ENCODE measurements around the gene VEGFC.

Gene VEGFC

DNA sequence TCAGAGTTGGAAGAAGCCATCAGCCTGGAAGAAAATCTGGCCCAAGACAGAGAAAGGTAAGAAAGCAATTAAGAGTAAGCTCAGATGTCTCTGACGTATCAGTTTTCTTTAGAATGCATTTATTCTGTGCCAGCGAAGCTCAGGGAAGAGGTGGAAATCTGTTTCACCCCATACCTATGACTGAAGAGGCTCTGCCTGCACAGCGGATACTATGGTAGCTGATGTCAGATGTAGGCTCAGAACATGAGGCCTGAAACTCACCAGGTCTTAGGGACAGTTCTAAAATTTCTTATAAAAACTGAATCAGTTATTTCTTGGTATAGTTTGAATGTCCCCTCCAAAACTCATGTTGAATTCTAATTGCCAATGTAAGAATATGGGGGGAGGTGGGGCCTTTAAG, 30.9 kb downstream of the VEGFC start:
- no peak for DNase-seq (ENCODE audit: low read depth in 2 of 2)

DNA sequence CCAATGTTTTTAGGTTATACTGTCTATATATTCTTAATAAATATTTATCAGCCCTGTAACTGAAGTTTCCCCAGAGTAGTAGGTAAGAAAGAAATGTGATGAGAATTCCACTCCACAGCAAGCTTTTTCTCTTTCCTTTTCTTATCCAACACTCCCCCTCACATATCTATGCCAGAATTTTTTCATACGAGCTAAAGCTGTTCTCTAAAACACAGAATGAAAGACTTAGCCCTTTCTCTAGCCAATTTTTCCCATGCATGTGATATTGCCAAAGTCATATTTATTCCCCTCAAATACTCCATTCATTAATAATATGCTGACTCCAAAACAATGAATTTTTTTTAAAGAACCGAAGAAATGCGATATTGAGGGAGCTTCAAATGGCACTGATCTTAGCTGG, 32.3 kb downstream of the VEGFC start:
- no peak for DNase-seq (ENCODE audit: low read depth in 2 of 2)

DNA sequence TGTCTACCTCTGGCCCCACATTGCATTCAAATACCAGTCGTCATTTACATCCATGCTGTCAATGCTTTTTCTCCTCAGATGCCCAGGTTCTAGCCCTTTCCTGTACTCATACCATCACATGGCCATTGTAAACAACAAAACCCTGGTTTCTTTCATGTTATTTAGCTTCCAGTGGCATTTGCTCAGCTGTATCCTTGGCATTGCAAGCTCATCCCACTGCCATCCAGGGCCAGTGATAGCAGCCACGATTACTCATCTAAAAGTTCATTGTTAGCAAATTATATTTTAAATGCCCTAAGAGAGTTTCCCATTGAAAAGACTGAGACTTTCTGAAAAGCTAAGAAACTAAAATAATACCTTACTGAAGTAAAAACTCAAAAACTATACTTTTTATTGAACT, 34.0 kb downstream of the VEGFC start:
- DNase-seq (ENCODE audit: low read depth in 2 of 2) = no peak

DNA sequence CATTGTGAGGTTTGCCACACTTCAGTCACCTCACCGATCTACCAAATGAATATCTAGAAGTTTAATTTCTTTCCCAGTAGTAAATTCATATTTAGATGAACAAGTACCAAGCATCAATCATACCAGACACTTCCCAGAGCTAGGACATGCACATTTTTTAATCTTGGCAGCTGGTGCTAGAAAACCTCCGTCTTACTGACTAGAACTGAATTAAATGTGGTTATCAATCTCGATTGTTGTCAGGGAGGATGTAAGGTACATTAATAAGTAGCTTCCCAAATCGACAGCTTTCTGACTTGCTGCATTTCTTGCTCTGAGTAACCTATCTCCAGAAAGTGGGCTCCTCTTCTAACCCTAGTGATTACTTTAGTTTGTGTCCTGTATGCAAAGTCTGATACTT, 34.4 kb downstream of the VEGFC start:
- DNase-seq (ENCODE audit: low read depth in 2 of 2) = no peak

DNA sequence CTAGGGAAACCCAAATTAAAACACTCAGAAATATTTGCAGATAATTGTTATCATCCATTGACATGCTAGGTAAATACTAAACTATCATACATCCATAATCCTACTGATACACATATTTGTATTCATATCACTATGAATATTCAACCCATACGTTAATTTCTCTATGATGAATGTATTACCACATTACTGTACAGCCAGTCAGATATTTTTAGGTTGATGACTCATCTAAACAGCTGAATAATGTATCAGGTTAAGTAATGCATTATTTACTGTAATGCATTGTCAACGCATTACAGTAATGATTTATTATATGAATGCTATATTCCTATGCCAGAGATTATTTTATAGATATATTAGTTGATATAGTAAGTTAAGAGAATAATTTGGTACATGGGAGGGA, 37.1 kb downstream of the VEGFC start:
- DNase-seq (ENCODE audit: low read depth in 2 of 2) = no peak

DNA sequence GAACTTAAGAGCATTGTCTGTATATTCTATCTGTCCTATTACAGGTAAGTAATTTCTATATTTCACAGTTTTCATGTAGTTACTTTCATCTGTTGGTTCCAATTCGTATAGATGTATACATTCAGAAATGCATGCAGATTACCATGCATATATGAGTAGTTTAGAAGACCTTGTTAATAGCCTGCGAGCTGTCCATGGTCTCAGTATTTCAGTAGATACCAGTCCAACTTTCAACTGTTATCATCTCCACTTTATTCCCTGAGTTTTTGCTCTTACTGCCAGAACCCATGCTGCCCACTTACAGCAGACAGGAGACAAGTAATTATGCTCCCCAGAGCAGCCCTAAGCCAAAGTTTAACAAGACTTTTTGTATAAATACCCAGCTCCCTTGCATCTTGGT, 37.7 kb downstream of the VEGFC start:
- DNase-seq (ENCODE audit: low read depth in 2 of 2) = no peak

DNA sequence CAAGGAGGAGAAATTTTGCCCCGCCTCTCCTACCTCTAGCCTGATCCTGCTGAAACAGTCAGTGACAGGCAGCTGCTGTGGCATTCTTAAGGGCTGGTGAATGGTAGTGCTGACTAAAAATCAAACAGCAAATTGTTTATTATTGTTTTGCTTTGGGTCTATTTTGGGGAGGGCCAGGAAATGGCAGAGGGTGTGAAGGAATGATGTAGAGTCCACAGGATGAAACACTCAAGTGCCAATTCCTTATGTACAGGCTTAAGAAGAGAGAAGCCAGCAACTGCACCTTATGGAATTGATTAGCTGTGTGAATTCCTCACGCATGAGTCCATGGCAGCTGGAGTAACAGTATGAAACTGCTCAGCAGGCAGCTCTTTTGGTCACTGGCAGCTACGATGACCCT, 39.7 kb downstream of the VEGFC start:
- DNase-seq (ENCODE audit: low read depth in 2 of 2) = no peak

DNA sequence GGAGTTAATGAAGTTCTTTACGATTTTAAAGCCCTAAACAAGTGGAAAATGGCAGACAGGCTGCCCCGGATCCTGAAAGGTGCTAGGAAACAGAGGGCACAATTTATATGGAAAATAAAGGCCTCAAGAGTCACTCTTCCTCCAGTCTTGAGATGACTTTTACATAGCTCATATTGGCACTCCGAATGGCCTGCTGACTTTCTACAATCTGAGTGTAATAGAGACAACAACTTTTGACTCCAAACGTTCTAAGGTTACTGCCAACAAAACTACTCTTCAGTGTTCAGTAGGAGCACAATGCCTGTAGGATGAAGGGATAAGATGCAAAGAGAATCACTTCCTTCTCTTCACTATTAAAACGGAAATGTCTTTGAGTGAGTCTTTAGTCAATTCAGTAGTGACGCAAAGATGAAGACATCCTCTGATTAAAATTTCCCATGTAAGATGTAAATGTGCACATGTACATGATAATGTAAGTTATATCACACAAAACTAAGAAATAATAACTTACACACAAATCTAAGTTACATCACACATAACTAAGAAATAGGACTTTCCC, 40.5 kb downstream of the VEGFC start:
- no peak for DNase-seq (ENCODE audit: low read depth in 2 of 2)

DNA sequence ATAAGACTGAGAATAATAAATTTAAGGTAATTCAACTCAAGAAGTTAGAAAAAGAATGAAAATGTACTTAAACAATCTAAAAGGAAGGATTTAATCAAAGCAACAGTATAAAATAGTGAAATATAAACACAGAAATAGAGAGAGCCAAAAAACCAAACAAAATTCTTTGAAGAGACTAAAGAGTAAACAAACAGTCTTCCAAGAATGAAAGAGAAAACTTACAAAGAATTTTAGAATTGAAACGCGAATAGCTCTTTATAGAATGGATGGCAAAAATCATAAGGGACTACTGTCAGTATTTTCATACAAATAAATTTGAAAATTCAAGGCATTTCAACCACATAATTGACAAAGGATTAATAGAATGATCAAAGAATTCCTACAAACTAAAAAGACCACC, 41.7 kb downstream of the VEGFC start:
- no peak for DNase-seq (ENCODE audit: low read depth in 2 of 2)

DNA sequence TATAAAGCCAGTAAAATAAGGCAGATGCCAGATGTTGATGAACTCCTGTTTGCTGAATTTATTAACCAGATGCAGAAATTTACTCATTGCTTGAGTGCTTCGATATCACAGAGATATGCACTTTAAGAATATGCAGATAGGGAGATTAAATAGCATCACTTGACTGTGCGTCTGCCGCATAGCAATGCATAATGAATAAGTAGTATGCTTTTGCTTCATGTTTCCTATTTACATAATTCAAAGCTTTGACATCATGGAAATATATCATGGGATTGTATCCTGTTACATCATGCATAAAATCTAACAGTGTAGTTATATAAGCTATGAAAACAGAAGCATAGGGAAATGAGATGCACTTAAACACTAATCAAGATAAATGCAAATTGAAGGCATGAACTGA, 45.9 kb downstream of the VEGFC start:
- no peak for DNase-seq (ENCODE audit: low read depth in 2 of 2)

DNA sequence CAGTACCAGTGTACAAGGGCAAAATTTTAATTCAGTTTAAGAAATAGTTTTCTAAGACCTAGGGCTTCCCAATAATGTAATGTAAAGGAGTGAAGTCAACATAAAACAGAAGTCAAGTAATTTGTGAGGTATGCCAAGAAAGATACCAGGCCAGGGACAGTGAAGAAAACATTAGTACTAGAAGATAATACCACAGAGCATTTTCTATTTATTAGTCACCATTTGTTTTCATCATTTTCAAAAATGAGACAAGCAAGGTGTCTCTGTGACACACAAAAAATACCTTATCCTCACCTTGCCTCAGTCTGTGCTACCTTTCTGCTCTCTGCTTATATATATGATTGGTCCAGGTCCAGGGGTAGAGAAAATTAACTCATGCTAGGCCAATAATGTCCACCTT, 46.8 kb downstream of the VEGFC start:
- no peak for DNase-seq (ENCODE audit: low read depth in 2 of 2)

DNA sequence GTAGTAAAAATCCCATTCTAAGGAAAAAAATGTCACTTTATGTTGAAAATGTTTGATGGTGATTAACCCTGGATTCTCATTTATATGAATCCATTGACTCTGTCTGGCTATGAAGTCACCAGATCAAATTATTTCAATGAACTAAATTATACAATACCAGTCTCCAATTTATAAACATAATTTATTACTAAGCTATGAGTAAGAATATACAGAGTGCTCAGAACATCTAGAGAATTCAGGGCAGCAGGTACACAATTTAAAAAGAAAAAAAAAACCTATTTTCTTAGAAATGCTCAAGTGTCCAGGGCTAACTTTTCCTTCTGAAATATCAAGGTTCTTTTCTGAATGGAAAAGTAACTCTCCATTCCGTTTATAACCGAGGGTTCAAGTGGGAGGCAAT, 48.6 kb downstream of the VEGFC start:
- no peak for DNase-seq (ENCODE audit: low read depth in 2 of 2)

DNA sequence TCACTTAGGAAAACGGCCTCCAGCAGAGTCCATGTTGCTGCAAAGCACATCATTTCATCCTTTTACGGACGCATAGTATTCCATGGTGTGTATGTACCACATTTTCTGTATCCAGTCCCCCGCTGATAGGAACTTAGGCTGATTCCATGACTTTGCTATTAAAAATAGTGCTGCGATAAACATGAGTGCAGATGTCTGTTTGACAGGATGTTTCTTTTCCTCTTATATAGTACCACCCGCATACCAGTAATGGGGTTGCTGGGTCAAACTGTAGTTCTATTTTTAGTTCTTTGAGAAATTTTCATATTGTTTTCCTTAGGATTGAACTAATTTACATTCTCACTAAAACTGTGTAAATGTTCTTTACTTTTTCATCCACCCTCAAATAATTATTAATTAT, 50.5 kb downstream of the VEGFC start:
- no peak for DNase-seq (ENCODE audit: low read depth in 2 of 2)

DNA sequence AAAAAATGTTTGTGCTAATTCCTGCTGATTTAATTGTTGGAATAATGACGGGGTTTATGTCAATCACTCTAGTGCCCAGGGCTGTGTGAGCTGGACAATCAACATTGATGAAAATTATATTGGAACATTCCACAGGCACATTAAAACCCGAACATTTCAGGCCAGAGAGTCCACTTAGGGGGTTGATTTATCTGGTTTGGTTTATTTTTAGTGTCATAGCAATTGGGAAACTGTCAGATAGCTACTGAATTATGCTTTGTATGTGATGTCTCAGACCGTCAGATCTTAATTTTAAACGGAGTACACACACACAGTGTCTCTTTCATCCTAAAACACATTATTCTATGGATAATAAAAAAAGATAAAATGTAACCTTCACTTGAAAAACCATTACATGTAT, 51.5 kb downstream of the VEGFC start:
- no peak for DNase-seq (ENCODE audit: low read depth in 2 of 2)

DNA sequence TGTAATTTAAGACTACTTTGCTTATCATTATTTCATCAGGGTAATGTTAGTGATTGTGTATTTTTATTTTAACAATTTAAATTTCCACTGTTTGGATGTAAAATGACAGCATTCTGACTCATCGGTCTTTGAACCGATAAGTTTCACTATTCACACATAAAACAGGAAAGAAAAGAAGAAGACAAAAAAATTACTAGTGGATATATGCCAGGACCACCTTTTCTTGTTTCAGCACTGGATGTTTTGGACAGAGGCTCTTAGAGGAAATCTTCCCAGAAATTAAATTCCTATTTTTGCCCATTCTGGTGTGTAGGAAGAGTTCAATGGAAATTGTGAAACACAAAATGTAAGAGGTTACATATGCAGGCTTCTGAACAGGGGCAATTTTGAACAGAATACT, 57.4 kb downstream of the VEGFC start:
- no peak for DNase-seq (ENCODE audit: low read depth in 2 of 2)

DNA sequence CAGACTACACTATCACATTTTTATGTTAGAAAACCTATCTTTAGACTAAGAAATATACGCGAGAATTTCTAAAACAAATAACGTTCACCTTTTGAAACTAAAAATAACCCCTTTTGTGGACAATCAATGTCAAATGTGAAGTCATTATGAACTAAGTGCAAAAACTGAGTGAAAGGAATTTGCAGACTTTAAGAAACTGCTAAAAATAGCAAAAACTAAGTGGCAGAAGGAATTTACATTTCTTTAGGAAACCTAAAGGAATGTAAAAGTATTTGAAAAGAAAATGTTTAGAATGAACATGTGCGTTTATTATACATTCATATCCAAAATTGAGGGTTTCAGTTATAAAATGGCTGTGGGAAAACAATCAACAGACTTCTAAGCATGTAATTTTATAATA, 58.3 kb downstream of the VEGFC start:
- DNase-seq (ENCODE audit: low read depth in 2 of 2) = no peak

DNA sequence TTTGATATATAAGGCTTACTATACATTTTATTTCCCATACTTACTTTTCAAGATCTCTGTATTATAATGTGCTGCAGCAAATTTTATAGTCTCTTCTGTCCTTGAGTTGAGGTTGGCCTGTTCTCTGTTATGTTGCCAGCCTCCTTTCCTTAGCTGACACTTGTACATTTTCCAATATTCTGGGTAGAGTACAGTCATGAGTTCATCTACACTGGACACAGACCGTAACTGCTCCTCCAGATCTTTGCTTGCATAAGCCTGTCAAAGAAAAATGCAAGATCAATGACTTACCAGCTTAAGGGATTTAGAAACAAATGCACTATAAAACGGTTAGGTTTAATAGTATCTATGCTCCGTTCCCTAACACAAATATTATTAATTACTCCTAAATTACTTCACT, 63.2 kb downstream of the VEGFC start:
- DNase-seq (ENCODE audit: low read depth in 2 of 2) = no peak

DNA sequence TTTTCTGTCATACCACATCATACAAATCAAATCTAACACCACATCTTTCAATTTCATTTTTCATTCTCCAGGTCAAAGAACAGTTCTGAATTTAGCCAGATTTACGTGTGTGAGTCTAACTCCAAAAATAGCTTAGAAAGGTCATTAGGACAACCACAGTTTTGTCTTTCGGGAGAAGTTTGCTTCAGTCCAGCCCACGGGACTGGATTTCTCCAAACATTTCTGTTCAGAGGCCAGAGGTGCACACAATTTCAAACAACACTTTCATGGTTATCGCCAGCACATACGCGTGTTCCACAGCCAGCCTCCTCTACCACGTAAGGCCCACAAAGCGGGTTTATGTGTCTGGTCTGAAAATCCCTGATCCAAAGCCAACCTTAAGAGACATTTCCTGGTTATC, 65.9 kb downstream of the VEGFC start:
- no peak for DNase-seq (ENCODE audit: low read depth in 2 of 2)

DNA sequence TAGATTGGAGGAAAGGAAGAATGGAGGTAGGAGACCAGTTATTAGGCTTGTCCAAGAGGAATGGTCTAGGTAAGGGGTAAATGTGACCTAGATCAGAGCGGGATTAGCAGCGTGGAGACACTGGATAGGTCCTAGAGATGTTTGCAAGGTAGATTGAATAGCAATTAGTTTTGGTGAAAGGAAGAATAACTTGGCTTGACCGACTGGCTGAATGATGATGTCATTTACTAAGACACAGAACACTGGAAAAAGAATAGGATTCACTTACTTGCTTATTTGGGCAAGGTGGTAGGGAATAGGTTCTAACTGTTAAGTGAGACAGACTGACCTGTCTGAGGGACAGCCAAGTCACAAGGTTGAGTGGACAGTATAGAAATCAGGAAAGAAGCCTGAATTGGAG, 71.3 kb downstream of the VEGFC start:
- no peak for DNase-seq (ENCODE audit: low read depth in 2 of 2)

DNA sequence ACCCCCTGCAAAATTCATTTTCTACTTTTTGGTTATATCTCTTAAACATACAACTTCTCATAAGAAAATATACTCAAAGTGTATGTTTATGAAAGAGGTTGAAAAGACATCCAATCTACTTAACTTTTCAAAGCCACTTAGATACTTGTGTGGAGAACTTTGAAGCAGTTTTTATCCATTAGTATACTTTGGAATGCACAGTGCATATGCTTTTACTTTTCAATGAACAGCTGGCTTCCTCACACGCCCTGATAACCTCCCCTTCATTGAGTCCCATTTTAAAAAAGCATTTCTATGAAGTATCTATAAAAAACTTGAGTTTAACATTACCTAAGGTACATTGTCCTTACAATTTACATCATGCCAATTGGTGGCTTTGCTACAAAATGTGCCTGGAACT, 73.8 kb downstream of the VEGFC start:
- no peak for DNase-seq (ENCODE audit: low read depth in 2 of 2)

DNA sequence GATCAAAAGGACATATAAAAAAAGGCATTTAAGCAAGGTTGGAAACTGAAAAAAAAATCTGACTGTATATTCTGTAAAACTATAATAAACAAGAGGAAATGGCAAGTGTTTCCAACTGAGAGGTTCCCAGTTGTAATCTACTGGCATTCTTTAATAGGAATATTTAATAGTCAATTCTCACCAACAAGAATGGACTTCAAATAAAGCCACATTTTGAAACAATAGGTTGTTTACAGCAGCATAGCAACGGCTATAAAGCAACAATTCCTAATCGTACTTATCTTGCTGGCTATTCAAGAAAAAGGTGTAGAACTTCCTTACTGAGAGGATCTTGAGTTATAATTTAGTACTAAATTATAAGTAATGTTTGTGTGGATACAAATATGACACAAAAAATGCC, 75.5 kb downstream of the VEGFC start:
- no peak for DNase-seq (ENCODE audit: low read depth in 2 of 2)

DNA sequence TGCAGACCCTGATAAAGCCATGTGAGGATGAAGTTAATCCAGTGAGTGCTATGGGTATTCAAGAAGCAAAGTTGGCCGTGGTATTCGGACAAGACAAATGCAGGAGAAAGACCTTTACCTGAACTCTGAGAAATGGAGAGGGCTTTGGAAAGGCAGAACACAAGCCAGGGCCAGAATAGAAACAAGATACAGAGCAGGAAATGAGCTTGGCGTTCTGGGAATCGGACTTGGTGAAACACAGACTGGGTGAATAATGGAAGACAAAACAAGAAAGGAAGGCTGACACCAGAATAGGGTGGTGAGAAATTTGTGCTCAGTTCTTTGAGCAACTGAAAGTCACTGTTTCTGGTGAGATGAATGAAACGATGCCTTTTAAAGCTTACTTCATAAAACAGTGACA, 83.3 kb downstream of the VEGFC start:
- no peak for DNase-seq (ENCODE audit: low read depth in 2 of 2)

DNA sequence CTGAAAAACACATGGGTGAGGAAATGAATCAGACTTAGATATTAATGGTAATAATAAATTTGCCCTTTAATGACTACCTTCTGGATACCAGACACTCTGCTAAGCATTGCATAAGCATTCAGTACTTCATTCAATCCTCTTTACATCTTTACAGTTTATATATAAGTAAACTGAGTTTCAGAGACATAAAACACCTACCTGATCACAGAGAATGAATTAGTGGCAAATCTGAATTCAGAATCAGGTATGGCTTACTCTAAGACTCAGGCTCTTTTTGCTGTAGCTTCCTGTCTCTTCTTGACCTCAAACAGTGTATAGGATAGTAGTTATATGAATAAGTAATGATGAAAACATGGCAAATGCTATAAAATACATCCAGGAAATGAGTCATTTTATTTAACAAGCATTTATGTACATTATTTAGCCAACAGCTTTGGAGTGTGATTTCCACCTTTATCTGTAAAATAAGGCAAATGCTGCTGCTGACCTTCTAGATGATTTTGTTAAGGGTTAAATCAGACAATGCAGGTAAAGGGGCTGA, 83.9 kb downstream of the VEGFC start:
- DNase-seq (ENCODE audit: low read depth in 2 of 2) = no peak

DNA sequence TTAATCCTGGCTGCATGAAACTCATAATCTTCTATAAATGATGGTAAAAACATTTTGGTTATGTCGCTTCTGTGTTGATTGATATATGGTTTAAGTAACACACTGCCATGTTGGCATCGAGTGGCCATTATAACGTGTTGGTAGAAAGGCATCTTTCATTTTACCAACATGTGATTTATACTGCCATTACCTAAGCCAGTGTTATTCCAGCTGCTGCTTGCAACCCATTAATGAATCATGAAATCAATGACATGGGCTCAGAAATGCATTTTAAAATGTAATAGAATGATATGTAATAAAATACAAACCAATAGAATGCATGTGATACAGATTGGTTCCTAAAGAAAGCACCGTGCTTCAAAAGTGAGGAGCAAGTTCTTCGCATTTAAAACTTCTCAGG, 102.0 kb downstream of the VEGFC start:
- DNase-seq (ENCODE audit: low read depth in 2 of 2) = no peak
